T follicular helper cell (primary cell): ENCODE results near the gene RAP1A.
"Not testable (repeated sequence)": the region's sequence is repeated elsewhere in the genome, so short reads cannot be mapped to it uniquely, and the experiment has no call there.

Experiments used
- DNase-seq: peaks from one replicate; pipeline ENCODE4 v3.0.0-alpha.2; 2020; ENCODE audit warnings: low read depth

RAP1A gene

DNA sequence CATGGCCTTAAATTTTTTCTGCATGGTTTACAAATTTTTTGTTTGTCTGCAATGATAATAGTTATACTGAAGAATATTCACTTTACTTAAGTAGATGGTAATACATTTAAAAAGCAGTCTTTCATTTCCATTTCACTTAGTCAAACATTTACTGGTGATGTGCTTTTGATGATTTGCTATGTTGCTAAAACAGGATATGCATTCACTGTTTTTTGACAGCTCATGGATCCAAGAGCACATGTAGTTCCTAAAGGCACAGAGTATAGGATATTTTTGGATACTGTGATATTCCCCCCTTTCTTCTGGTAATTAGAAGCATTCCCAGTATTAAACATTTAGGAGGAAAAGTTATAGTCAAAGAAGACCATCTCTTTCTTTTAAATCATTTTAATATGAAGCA, 45.9 kb downstream of the RAP1A start:
- DNase-seq: no peak

- no peak for DNase-seq
Measured at GRCh38 chr1:111666828-111667227, 47.2 kb downstream of the RAP1A start.

DNA sequence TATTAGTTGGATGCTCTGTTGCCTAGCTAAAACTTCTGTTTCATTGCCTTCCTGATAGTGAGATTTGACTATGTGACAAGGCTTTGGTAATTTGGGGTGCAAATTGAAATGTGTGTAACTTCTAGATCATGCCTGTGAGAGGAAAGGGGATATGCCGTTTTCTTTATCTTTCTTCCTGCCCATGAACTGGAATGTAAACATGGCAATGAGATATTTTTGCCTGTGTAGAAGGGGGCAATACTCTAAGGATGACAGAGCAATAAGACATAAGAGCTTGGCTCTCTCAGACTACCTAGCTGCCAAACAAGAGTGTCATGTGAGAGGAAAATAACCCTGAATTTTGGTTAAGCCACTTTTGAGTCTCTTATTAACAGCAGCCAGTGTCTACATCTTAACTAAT, 49.7 kb downstream of the RAP1A start:
- no peak for DNase-seq

DNA sequence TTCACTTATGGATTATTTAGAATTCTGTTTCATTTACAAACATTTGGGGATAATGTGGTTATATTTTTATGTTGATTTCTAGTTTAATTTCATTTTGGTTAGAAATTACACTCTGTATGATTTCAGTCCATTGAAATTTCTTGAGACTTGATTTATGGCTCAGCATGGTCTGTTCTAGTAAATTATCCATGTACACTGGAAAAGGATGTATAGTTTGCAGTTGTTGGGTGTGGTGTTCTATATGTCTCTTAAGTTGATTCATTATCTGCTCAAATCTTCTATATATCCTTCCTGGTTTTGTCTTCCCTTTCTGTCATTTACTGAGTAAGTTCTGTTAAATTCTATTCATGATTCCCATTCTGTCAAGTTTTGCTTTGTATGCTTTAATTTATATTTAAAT, 52.3 kb downstream of the RAP1A start:
- no peak for DNase-seq

DNA sequence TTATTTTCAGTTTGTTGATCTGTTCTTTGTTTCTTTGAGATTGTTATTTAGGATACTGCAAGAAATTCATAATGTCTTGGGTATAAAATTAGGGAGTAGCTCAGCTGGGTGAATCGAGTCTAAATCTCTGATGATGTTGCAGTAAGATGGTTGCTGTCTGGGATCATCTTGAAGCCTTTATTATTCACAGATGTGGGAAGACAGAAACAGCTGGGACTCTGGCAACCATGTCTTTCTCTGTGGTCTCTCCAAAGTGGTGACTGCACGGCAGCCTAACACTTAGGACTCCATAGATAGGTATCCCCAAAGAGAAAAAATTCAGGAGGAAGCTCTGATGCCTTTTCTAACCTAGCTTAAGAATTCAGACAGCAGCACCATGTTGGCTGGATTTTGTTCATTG, 52.7 kb downstream of the RAP1A start:
- DNase-seq: no peak

- DNase-seq: no peak
Measured at GRCh38 chr1:111677604-111678003, 58.0 kb downstream of the RAP1A start.

- no peak for DNase-seq
Measured at GRCh38 chr1:111679541-111679940, 60.0 kb downstream of the RAP1A start.

DNA sequence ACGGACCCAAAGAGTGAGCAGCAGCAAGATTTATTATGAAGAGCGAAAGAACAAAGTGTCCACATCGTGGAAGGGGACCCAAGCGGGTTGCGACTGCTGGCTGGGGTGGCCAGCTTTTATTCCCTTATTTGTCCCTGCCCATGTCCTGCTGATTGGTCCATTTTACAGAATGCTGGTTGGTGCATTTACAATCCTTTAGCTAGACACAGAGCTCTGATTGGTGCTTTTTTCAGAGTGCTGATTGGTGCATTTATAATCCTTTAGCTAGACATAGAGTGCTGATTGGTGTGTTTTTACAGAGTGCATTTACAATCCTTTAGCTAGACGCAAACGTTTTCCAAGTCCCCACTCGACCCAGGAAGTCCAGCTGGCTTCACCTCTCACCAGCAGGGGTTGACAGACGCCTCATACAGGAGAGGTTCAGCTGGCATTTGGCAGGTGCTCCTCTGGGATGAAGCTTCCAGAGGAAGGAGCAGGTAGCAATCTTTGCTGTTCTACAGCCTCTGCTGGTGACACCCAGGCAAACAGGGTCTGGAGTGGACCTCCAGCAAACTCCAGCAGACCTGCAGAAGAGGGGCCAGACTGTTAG, 60.7 kb downstream of the RAP1A start:
- DNase-seq: not testable (repeated sequence)

DNA sequence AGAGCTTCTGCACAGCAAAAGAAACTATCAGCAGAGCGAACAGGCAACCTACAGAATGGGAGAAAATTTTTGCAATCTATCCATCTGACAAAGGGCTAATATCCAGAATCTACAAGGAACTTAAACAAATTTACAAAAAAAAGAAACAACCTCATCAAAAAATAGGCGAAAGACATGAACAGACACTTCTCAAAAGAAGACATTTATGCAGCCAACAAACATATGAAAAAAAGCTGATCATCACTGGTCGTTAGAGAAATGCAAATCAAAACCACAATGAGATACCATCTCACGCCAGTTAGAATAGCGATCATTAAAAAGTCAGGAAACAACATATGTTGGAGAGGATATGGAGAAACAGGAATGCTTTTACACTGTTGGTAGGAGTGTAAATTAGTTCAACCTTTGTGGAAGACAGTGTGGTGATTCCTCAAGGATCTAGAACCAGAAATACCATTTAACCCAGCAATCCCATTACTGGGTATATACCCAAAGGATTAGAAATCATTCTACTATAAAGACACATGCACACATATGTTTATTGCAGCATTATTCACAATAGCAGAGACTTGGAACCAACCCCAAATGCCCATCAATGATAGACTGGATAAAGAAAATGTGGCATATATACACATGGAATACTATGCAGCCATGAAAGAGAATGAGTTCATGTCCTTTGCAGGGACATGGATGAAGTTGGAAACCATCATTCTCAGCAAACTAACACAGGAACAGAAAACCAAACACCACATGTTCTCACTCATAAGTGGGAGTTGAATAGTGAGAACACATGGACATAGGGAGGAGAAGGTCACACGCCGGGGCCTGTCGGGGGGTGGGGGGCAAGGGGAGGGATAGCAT, 65.9 kb downstream of the RAP1A start:
- not testable (repeated sequence) for DNase-seq

DNA sequence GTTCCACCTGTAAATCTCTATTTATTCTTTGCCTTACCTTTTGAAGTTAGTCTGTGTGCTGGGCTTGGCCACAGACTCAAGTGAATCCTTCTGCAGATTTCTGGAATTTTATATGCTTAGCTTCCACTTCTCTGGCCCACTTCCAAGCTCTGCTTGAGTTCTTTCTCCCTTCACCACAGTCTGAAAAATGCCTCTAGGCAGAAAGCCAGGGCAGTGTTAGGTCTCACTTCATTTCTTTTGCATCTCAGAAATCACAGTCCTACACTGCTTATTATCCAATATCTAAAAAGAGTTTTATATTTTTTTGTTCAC, 70.7 kb downstream of the RAP1A start:
- no peak for DNase-seq

DNA sequence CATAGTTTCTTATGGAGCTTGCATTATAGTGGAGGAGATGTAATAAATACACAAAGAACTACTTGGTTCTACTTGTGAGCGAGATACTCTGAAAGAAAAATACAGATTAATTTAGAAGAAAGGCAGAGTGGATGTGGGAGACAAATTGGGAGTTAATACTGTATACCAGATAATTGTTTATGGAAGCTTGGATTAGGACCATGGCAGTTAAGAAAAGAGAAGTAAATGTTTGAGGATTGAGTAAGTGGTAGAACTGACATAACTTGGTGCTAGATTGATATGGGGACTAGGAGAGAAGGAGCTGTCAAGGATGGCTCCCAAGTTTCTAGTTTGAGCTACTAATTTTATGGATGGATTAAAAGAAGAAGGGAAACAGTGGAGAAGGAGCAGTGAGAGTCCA, 72.3 kb downstream of the RAP1A start:
- no peak for DNase-seq

GRCh38 chr1:111695801-111696200, 76.2 kb downstream of the RAP1A start:
- no peak for DNase-seq

GRCh38 chr1:111696330-111696729, 76.7 kb downstream of the RAP1A start:
- no peak for DNase-seq

GRCh38 chr1:111699268-111699667, 79.7 kb downstream of the RAP1A start:
- DNase-seq: no peak

GRCh38 chr1:111702504-111703050, 83.0 kb downstream of the RAP1A start:
- DNase-seq: no peak

DNA sequence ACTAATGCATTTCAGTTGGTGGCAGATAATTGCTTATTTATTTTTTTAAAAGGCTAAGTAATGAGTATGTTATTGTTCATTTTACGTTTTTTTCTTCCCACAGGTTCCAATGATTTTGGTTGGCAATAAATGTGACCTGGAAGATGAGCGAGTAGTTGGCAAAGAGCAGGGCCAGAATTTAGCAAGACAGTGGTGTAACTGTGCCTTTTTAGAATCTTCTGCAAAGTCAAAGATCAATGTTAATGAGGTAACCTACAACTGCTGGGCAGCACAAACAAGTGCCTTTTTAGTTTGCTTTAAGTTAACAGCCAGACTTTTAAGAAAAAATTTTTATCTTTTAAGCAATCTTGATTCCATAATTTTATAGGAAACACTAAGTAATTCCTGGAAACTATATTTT, 84.7 kb downstream of the RAP1A start:
- no peak for DNase-seq

DNA sequence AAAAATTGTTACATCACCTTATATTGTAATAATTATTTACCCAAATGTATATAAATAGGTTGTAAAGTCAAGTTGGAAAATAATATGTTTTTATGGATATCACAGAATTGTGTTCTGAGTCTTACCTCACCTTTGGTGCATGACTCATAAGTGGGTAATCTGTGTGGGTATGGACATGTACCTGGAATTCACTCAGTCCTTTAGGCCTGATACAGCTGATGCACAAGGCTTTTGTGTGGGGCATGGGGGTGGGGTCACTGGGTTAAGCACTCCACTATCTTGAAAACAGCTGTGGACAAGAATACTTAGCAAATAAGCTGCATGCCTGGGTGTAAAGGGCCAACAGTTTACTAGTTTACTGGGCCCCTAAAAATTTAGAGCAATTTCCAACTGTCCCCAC, 85.2 kb downstream of the RAP1A start:
- no peak for DNase-seq

- DNase-seq: no peak
Measured at GRCh38 chr1:111705841-111706240, 86.3 kb downstream of the RAP1A start.

DNA sequence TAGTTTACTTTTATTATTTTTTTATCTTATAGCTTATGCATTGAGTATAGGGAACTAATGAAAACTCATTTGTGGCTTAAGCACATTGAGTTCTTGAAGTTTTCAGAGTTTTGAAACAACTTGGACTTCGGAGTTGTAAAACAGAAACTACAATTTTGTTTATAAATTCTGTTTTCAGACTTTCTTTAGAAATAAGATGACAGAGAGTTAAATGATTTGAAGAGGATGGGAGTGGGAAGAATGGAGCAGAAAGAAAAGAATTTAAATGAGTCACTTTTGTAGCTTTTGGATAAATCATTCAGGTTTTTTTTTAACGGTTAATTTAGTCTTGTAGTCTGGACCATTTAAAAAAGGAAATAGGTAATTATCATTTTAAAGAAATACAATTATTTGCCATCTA, 87.3 kb downstream of the RAP1A start:
- DNase-seq: no peak

DNA sequence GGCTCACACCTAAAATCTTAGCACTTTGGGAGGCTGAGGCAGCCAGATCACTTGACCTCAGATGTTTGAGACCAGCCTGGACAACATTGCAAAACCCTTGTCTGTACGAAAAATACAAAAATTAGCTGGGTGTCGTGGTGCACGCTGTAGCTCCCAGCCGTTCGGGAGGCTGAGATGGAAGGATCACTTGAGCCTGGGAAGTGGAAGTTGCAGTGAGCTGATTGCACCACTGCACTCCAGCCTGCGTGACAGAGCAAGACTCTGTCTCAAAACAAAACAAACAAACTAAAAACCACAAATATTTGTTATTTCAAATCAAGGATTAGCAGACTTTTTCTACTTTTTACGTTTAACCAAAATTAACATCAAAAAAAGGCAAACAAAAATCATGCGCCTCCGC, 88.3 kb downstream of the RAP1A start:
- no peak for DNase-seq

DNA sequence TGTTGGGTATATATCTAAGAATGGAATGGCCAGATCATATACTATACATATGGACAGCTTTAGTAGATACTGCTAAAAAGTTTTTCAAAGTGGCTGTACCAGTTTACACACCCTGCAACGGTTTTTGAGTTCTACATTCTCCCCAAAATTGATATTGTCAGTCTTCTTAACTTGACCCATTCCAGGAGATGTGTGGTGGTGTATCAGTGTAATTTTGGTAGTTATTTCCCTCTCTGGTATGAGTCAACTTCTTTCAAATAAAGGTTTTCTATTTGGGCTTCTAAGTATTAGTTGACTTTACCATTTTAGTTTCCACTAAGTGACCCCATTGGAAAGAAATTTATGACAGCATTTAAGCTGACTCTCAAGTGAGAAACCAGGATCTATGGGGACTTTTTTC, 90.4 kb downstream of the RAP1A start:
- DNase-seq: no peak

- no peak for DNase-seq
Measured at GRCh38 chr1:111716333-111716732, 96.7 kb downstream of the RAP1A start.

DNA sequence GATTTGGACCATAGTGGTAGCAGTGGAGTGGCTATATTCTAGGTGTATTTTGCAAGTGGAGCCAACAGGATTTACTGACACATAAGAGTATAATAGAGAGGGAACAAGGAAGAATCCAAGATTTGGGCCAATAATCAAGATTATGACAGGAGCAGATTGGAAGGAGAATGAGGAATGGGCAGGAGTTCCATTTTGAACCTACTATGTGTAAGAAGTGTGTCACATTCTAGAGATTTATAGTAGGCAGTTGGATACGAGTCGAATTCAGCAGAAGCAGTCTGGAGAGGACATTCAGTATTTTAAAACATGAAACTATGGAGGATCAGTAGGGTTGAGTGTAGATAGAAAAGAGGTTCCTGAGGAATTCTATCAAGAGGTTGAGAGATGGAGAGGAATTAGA, 97.9 kb downstream of the RAP1A start:
- no peak for DNase-seq

DNA sequence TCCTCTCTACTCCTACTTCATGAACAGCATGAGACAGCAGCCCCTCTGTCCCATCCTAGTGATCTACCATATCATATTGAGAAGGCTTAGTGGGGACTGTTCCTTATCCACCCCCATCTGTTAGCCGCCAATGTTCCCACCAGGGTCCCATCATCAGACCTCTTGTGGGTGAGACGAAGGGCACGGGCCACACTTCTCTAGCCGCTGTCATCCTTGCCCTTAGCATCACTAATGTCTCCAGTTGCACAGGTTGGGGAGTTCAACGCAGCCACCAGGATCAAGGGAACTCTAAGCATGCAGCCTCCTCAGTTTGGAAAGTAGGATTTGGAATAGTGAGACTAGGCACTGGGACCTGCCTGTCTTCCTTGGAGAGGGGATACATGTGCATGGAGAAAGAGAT, 99.5 kb downstream of the RAP1A start:
- no peak for DNase-seq
